Measurements from ENCODE around the gene MCUR1.
"Not testable (repeated sequence)": the region's sequence is repeated elsewhere in the genome, so short reads cannot be mapped to it uniquely, and the experiment has no call there.

MCUR1 gene

DNA sequence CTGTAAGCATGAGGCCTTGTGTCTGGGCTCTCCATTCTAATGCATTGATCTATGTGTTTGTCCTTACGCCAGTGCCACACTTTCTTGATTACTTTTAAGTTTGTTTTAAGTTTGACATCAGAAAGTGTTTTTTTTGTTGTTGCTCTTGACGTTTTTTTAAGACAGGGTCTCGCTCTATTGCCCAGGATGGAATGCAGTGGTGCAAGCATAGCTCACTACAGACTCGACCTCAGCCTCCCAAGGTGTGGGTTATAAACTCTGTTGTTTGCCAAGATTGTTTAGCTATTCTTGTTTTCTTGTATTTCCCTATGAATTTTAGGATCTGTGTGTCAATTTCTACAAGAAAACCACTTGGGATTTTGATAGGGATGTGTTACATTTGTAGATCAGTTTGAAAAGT is 5.6 kb downstream of the MCUR1 start:
- H3K36me3 ChIP-seq (ENCODE audit: control insufficient read depth, insufficient read depth, low read length): peaks cover 23% of the 10 kb centered on the region
- H3K4me3 ChIP-seq (ENCODE audit: low read depth, low read length): no peak overlapping the region
- no peaks in the 10 kb centered on the region for H3K27me3 ChIP-seq (ENCODE audit: control insufficient read depth, insufficient read depth, low read length)
- no peak overlapping the region for H3K27ac ChIP-seq (ENCODE audit: low read depth, low read length)
- no peaks in the 10 kb centered on the region for H3K9me3 ChIP-seq (ENCODE audit: control insufficient read depth, insufficient read depth, low read depth, low read length)
- no peak overlapping the region for H3K9ac ChIP-seq (ENCODE audit: low read length)
- peaks cover 11% of the 10 kb centered on the region; the same call in 1 of the 2 replicates for H3K4me1 ChIP-seq (ENCODE audit: control insufficient read depth, insufficient read depth, low read length)

DNA sequence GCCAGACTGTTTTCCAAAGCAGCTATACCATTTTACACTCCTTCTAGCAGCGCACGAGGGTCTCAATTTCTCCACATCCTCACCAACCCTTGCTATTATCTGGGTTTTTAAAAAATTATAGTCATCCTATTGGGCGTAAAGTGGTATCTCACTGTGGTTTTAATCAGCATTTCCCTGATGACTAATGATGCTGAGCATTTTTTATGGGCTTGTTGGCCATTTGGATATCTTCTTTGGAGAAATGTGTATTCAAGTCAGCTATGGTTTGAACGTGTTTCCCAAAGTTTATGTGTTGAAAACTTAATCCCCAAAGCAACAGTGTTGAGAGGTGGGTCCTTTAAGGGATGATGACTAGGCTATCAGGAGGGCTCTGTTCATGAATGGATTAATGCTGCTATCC is 6.7 kb downstream of the MCUR1 start:
- no peak overlapping the region for H3K4me3 ChIP-seq (ENCODE audit: low read depth, low read length)
- H3K36me3 ChIP-seq (ENCODE audit: control insufficient read depth, insufficient read depth, low read length): peaks cover 26% of the 10 kb centered on the region
- no peaks in the 10 kb centered on the region for H3K9me3 ChIP-seq (ENCODE audit: control insufficient read depth, insufficient read depth, low read depth, low read length)
- 0 out of 2 replicates have a peak, but pooled peaks cover 8% of the 10 kb centered on the region for H3K4me1 ChIP-seq (ENCODE audit: control insufficient read depth, insufficient read depth, low read length)
- no peak overlapping the region for H3K27ac ChIP-seq (ENCODE audit: low read depth, low read length)
- no peaks in the 10 kb centered on the region for H3K27me3 ChIP-seq (ENCODE audit: control insufficient read depth, insufficient read depth, low read length)
- no peak overlapping the region for H3K9ac ChIP-seq (ENCODE audit: low read length)

DNA sequence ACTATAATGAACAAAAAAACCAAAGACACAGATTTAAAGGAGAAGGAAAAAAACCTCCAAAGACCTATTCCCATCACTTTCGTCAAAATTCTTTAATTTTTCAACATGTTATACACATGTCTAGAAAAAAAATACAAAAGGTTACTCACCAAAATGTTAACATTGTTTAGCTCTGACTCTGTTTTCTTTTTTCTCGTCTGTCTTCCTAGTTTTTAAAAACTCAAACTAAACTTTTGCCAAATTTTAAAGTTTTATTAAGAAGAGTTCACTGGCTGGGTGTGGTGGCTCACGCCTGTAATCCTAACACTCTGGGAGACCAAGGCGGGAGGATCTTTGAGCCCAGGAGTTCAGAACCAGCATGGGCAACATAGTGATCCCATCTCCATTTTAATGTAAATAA is 10.8 kb downstream of the MCUR1 start:
- H3K36me3 ChIP-seq (ENCODE audit: control insufficient read depth, insufficient read depth, low read length): peaks cover 53% of the 10 kb centered on the region
- H3K9me3 ChIP-seq (ENCODE audit: control insufficient read depth, insufficient read depth, low read depth, low read length): no peaks in the 10 kb centered on the region

DNA sequence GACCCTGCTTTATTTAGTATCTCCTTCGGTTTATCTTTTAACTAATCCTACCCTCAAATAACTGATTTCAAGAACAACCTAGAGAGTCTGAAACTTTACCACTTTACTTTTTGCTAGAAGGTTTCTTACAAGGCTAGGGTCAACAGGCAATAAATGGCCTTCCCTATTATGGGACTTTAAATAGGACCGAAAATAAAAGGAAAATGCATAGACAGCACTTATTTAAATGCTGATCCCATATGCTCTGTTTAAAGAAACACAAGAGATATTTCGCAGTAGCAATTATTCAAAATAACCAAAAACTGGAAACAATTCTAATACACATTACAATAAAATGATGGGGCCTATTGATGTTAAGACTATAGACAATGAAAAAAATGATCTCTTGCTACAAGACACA is 13.7 kb downstream of the MCUR1 start:
- H3K4me1 ChIP-seq (ENCODE audit: control insufficient read depth, insufficient read depth, low read length): no peaks in the 10 kb centered on the region
- H3K4me3 ChIP-seq (ENCODE audit: low read depth, low read length): no peak overlapping the region
- H3K36me3 ChIP-seq (ENCODE audit: control insufficient read depth, insufficient read depth, low read length): peaks cover 49% of the 10 kb centered on the region
- no peaks in the 10 kb centered on the region for H3K27me3 ChIP-seq (ENCODE audit: control insufficient read depth, insufficient read depth, low read length)
- H3K27ac ChIP-seq (ENCODE audit: low read depth, low read length): no peak overlapping the region
- H3K9me3 ChIP-seq (ENCODE audit: control insufficient read depth, insufficient read depth, low read depth, low read length): no peaks in the 10 kb centered on the region
- H3K9ac ChIP-seq (ENCODE audit: low read length): no peak overlapping the region

More for the DNA sequence above, 10.8 kb downstream of the MCUR1 start:
- no peaks in the 10 kb centered on the region for H3K27me3 ChIP-seq (ENCODE audit: control insufficient read depth, insufficient read depth, low read length)
- no peak overlapping the region for H3K27ac ChIP-seq (ENCODE audit: low read depth, low read length)
- H3K4me3 ChIP-seq (ENCODE audit: low read depth, low read length): no peak overlapping the region
- H3K4me1 ChIP-seq (ENCODE audit: control insufficient read depth, insufficient read depth, low read length): no peaks in the 10 kb centered on the region
- H3K9ac ChIP-seq (ENCODE audit: low read length): no peak overlapping the region

DNA sequence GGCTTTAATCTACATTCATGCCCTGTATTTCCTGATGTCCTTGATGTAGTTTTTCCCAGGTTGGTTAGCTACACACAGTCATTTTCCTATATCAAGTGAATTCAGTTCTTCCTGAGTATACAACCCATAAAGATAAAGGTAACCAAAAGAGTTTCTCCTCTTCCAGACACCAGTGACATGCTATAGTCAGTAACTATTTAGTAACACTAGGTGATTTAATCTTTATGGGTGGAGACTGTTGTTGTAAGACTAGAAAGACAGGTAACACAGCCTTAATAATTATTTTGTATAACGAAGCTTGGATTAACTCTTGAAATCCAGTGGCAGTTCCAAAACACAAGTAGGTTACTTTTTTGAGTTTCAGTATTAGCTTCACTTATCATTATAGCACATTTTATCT is 17.6 kb downstream of the MCUR1 start:
- H3K4me1 ChIP-seq (ENCODE audit: control insufficient read depth, insufficient read depth, low read length): no peaks in the 10 kb centered on the region
- no peaks in the 10 kb centered on the region for H3K9me3 ChIP-seq (ENCODE audit: control insufficient read depth, insufficient read depth, low read depth, low read length)
- no peak overlapping the region for H3K9ac ChIP-seq (ENCODE audit: low read length)
- H3K27ac ChIP-seq (ENCODE audit: low read depth, low read length): no peak overlapping the region
- H3K4me3 ChIP-seq (ENCODE audit: low read depth, low read length): no peak overlapping the region
- H3K36me3 ChIP-seq (ENCODE audit: control insufficient read depth, insufficient read depth, low read length): peaks cover 56% of the 10 kb centered on the region
- H3K27me3 ChIP-seq (ENCODE audit: control insufficient read depth, insufficient read depth, low read length): no peaks in the 10 kb centered on the region

DNA sequence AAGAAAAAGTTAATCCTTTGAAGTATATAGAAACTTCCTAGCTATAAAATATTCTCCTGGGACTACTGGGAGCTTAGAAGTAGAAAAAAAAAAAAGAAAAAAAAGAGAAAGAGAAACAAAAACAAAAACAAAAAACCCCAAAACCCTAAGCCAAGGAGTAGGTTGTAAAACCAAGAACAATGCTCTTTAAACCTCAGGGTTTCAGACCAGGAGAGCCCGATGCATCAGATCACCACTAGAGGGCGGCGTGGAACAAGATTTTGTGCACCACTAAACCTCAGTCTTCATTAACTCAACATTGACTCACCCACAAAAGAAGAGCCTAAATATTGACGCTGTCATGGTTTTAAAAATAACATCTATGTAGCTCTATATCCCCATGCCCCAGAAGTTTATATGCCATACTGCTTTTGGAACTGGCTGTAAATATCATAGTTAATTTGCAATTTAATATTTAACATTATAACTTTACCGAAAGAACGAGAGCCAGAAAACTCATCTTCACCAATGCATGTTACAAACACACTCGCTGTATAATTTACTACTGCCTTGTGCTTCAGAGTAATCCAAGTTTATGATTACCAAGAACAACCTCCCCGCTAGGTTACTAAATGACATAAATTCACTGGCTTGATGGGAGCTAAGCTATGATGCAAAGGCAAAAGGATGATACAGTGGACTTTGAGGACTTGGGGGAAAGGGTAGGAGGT is 19.2 kb downstream of the MCUR1 start:
- Histone ChIP-seq H3K36me3 (ENCODE audit: control insufficient read depth, insufficient read depth, low read length) (peaks cover 57% of the 10 kb centered on the region), H3K27ac (ENCODE audit: low read depth, low read length) (no peak overlapping the region), H3K9ac (ENCODE audit: low read length) (no peak overlapping the region), H3K27me3 (ENCODE audit: control insufficient read depth, insufficient read depth, low read length) (no peaks in the 10 kb centered on the region), H3K9me3 (ENCODE audit: control insufficient read depth, insufficient read depth, low read depth, low read length) (no peaks in the 10 kb centered on the region), H3K4me3 (ENCODE audit: low read depth, low read length) (no peak overlapping the region), H3K4me1 (ENCODE audit: control insufficient read depth, insufficient read depth, low read length) (no peaks in the 10 kb centered on the region)

DNA sequence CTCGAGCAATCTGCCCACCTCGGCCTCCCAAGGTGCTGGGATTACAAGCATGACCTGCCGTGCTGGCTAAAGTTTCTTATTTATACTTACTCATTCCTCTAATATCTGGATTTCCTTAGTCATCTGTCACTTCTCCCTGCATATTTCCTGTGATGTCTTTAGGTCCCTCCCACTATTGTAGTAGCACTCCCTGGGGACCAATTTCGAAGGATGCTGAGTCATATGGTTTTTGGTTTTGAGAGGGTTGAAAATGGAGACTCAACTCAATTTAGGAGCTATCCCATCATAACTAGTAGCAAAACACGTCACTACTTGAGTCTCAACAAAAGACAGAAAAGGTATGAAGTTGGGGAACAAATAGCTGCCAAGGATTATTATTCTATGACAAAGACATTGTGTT is 20.2 kb downstream of the MCUR1 start:
- no peaks in the 10 kb centered on the region for H3K9me3 ChIP-seq (ENCODE audit: control insufficient read depth, insufficient read depth, low read depth, low read length)
- H3K27ac ChIP-seq (ENCODE audit: low read depth, low read length): no peak overlapping the region
- H3K9ac ChIP-seq (ENCODE audit: low read length): no peak overlapping the region
- no peaks in the 10 kb centered on the region for H3K27me3 ChIP-seq (ENCODE audit: control insufficient read depth, insufficient read depth, low read length)
- peaks cover 62% of the 10 kb centered on the region for H3K36me3 ChIP-seq (ENCODE audit: control insufficient read depth, insufficient read depth, low read length)
- no peaks in the 10 kb centered on the region for H3K4me1 ChIP-seq (ENCODE audit: control insufficient read depth, insufficient read depth, low read length)
- H3K4me3 ChIP-seq (ENCODE audit: low read depth, low read length): no peak overlapping the region

DNA sequence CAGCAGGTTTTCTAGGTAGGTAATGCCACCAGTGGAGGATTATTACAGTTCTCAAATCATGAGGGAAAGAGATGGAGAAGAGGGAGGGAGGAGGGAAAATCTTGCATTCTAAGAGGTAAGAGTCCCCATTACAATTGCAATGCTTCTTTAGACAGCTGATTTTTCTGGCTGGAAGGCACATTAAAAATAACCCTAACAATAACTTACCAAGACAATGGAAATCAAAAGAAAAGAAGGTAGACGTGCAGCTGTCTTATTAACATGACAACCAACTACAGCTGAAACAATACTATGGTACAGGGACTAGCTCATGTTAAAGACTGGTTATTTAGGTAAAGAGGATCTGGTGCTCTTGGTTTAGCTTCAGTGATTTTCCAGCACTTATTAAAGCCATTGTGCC is 24.6 kb downstream of the MCUR1 start:
- H3K27me3 ChIP-seq (ENCODE audit: control insufficient read depth, insufficient read depth, low read length): no peaks in the 10 kb centered on the region
- 0 out of 2 replicates have a peak, but pooled peaks cover 7% of the 10 kb centered on the region for H3K4me1 ChIP-seq (ENCODE audit: control insufficient read depth, insufficient read depth, low read length)
- H3K27ac ChIP-seq (ENCODE audit: low read depth, low read length): no peak overlapping the region
- H3K9me3 ChIP-seq (ENCODE audit: control insufficient read depth, insufficient read depth, low read depth, low read length): no peaks in the 10 kb centered on the region
- peaks cover 49% of the 10 kb centered on the region for H3K36me3 ChIP-seq (ENCODE audit: control insufficient read depth, insufficient read depth, low read length)
- no peak overlapping the region for H3K4me3 ChIP-seq (ENCODE audit: low read depth, low read length)
- no peak overlapping the region for H3K9ac ChIP-seq (ENCODE audit: low read length)

DNA sequence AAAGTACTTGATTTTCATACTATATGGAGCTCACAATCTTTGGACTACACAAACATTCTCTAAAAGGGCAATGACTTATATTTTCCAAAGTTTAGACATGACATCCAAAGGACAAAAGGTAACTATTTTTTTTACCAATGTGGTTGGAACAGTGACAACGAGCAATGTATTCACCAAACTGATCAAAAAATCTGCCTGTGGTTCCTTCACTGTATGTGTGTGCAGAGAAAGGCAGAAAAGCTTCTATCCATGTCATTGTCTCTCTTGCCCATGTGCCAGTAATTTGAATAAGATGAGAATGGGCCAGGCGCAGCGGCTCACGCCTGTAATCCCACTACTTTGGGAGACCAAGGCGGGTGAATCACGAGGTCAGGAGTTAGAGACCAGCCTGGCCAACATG is 25.5 kb downstream of the MCUR1 start:
- H3K36me3 ChIP-seq (ENCODE audit: control insufficient read depth, insufficient read depth, low read length): peaks cover 41% of the 10 kb centered on the region

DNA sequence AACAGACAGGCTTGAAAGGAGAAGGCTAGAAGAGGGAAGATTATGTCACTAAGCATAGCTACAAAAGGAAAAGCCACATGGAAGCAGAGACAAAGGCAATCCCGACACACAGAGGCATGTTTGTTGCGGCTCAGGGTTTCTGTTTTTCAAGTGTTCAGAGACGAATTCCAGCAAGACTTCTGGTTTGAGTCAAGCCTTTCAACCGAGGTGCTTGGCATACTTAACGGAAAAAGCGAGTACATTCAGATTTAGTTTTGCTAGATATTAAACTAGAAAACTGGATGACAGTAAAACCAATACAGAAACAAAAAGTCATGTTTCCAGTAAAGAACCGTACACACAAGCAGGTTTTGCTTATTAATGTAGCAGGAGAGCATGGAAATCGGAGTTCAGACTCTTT is 27.2 kb downstream of the MCUR1 start:
- no peak overlapping the region for H3K4me3 ChIP-seq (ENCODE audit: low read depth, low read length)
- H3K4me1 ChIP-seq (ENCODE audit: control insufficient read depth, insufficient read depth, low read length): 0 out of 2 replicates have a peak, but pooled peaks cover 7% of the 10 kb centered on the region
- no peaks in the 10 kb centered on the region for H3K27me3 ChIP-seq (ENCODE audit: control insufficient read depth, insufficient read depth, low read length)
- H3K36me3 ChIP-seq (ENCODE audit: control insufficient read depth, insufficient read depth, low read length): peaks cover 28% of the 10 kb centered on the region
- no peaks in the 10 kb centered on the region for H3K9me3 ChIP-seq (ENCODE audit: control insufficient read depth, insufficient read depth, low read depth, low read length)
- H3K27ac ChIP-seq (ENCODE audit: low read depth, low read length): no peak overlapping the region
- H3K9ac ChIP-seq (ENCODE audit: low read length): no peak overlapping the region

More for the DNA sequence above, 25.5 kb downstream of the MCUR1 start:
- 0 out of 2 replicates have a peak, but pooled peaks cover 7% of the 10 kb centered on the region for H3K4me1 ChIP-seq (ENCODE audit: control insufficient read depth, insufficient read depth, low read length)
- no peaks in the 10 kb centered on the region for H3K9me3 ChIP-seq (ENCODE audit: control insufficient read depth, insufficient read depth, low read depth, low read length)
- H3K27me3 ChIP-seq (ENCODE audit: control insufficient read depth, insufficient read depth, low read length): no peaks in the 10 kb centered on the region
- H3K4me3 ChIP-seq (ENCODE audit: low read depth, low read length): no peak overlapping the region
- H3K9ac ChIP-seq (ENCODE audit: low read length): no peak overlapping the region
- H3K27ac ChIP-seq (ENCODE audit: low read depth, low read length): no peak overlapping the region

DNA sequence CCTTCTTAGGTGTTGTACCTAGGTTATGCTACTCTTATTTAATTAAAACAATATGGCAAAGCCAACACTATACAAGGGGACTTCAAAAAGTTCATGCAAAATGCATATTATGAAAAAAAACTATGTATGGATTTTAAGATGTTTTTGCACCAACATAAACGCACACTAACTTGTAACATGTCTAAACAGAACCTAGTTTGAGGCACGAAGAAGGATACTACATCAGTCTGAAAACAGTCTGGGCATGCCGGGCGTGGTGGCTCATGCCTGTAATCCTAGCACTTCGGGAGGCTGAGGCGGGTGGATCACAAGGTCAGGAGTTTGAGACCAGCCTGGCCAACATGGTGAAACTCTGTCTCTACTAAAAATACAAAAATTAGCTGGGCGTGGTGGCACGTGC is 34.2 kb downstream of the MCUR1 start:
- not testable (repeated sequence) for H3K27ac ChIP-seq (ENCODE audit: low read depth, low read length); H3K27me3 ChIP-seq (ENCODE audit: control insufficient read depth, insufficient read depth, low read length); H3K9me3 ChIP-seq (ENCODE audit: control insufficient read depth, insufficient read depth, low read depth, low read length); H3K9ac ChIP-seq (ENCODE audit: low read length); H3K4me3 ChIP-seq (ENCODE audit: low read depth, low read length); H3K4me1 ChIP-seq (ENCODE audit: control insufficient read depth, insufficient read depth, low read length); H3K36me3 ChIP-seq (ENCODE audit: control insufficient read depth, insufficient read depth, low read length)
